ENCODE results near the gene SLC10A7.

Gene SLC10A7

GRCh38 chr4:146343776-146344175, 178.0 kb downstream of the SLC10A7 start:
- no peak for DNase-seq

GRCh38 chr4:146343199-146343598, 178.5 kb downstream of the SLC10A7 start:
- no peak for DNase-seq

- peak; percentile 32 for DNase-seq
Observed at GRCh38 chr4:146342600-146343192, 179.0 kb downstream of the SLC10A7 start.

- peak; percentile 12 for DNase-seq
Observed at GRCh38 chr4:146340798-146341197, 180.9 kb downstream of the SLC10A7 start.

- DNase-seq: no peak
Observed at GRCh38 chr4:146338512-146338911, 183.2 kb downstream of the SLC10A7 start.

- DNase-seq: no peak
Observed at GRCh38 chr4:146336410-146336807, 185.3 kb downstream of the SLC10A7 start.

- no peak for DNase-seq
Observed at GRCh38 chr4:146335763-146336409, 185.9 kb downstream of the SLC10A7 start.

- no peak for DNase-seq
Observed at GRCh38 chr4:146334862-146335449, 186.8 kb downstream of the SLC10A7 start.

GRCh38 chr4:146333895-146334262, 187.9 kb downstream of the SLC10A7 start:
- no peak for DNase-seq

GRCh38 chr4:146333187-146333894, 188.4 kb downstream of the SLC10A7 start:
- no peak for DNase-seq

- DNase-seq: no peak
Observed at GRCh38 chr4:146330392-146330791, 191.3 kb downstream of the SLC10A7 start.

- no peak for DNase-seq
Observed at GRCh38 chr4:146329050-146329716, 192.6 kb downstream of the SLC10A7 start.

- no peak for DNase-seq
Observed at GRCh38 chr4:146327859-146328650, 193.7 kb downstream of the SLC10A7 start.

- no peak for DNase-seq
Observed at GRCh38 chr4:146318894-146319293, 202.8 kb downstream of the SLC10A7 start.

- no peak for DNase-seq
Observed at GRCh38 chr4:146317783-146318182, 204.0 kb downstream of the SLC10A7 start.

GRCh38 chr4:146315184-146315583, 206.6 kb downstream of the SLC10A7 start:
- DNase-seq: no peak

GRCh38 chr4:146311238-146311970, 210.3 kb downstream of the SLC10A7 start:
- no peak for DNase-seq

GRCh38 chr4:146310319-146311021, 211.3 kb downstream of the SLC10A7 start:
- DNase-seq: no peak

GRCh38 chr4:146308951-146309350, 212.8 kb downstream of the SLC10A7 start:
- DNase-seq: no peak

- no peak for DNase-seq
Observed at GRCh38 chr4:146302822-146303221, 218.9 kb downstream of the SLC10A7 start.

- no peak for DNase-seq
Observed at GRCh38 chr4:146299607-146300006, 222.1 kb downstream of the SLC10A7 start.

Measured in SHP77 treated with DMSO at 0.1 percent for 48 hours (cell line).